ENCODE data around the gene SMG5. TPM values are rescaled to one million over a fixed set of nuclear protein-coding genes. Genes with fewer than 3 reads are reported as not detected.

Gene SMG5
- total RNA-seq, 1 experiment from 2014 or later, result 63.3 TPM

GRCh38 chr1:156204686-156205085 is 77.9 kb downstream of the SMG5 start:
- H3F3A ChIP-seq (ENCODE audit: insufficient read depth, low read depth), result no peaks in the 10 kb centered on the region
- TF ChIP-seq, protein P1, sequence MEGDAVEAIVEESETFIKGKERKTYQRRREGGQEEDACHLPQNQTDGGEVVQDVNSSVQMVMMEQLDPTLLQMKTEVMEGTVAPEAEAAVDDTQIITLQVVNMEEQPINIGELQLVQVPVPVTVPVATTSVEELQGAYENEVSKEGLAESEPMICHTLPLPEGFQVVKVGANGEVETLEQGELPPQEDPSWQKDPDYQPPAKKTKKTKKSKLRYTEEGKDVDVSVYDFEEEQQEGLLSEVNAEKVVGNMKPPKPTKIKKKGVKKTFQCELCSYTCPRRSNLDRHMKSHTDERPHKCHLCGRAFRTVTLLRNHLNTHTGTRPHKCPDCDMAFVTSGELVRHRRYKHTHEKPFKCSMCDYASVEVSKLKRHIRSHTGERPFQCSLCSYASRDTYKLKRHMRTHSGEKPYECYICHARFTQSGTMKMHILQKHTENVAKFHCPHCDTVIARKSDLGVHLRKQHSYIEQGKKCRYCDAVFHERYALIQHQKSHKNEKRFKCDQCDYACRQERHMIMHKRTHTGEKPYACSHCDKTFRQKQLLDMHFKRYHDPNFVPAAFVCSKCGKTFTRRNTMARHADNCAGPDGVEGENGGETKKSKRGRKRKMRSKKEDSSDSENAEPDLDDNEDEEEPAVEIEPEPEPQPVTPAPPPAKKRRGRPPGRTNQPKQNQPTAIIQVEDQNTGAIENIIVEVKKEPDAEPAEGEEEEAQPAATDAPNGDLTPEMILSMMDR (conservative IDR thresholded peaks at IDR 0.05), result no peak
- no peak for TF ChIP-seq EZH2 (IDR thresholded peaks at IDR 0.05; ENCODE audit: low read depth)
- H3K4me3 ChIP-seq, result no peak overlapping the region
- ChIA-PET POLR2A (ENCODE audit: unreplicated experiment) (no interaction called here), CTCF (no interaction called here)
- no TSS peak for BruUV-seq (replicated peaks)
- no peak overlapping the region for H3K27ac ChIP-seq
- H3K36me3 ChIP-seq (ENCODE audit: low read depth), result no peaks in the 10 kb centered on the region; the same call in 1 of the 2 replicates
- H3K9me2 ChIP-seq (ENCODE audit: insufficient read depth), result no peaks in the 10 kb centered on the region
- H3K4me1 ChIP-seq (replicated peaks; ENCODE audit: insufficient read depth), result no peaks in the 10 kb centered on the region
- DNase-seq, result no peak
- no peaks in the 10 kb centered on the region for H4K20me1 ChIP-seq (ENCODE audit: insufficient read depth)
- no peaks in the 10 kb centered on the region for H3K79me2 ChIP-seq (ENCODE audit: low read depth)
- no peaks in the 10 kb centered on the region for H3K9me3 ChIP-seq (ENCODE audit: insufficient read depth, low read depth)
- no peak overlapping the region for H2AFZ ChIP-seq
- intact Hi-C loops (cut with micrococcal nuclease; ENCODE audit: unreplicated experiment), result no loop called here
- no peaks in the 10 kb centered on the region for H3K27me3 ChIP-seq (ENCODE audit: insufficient read depth, low read depth)
- H3K4me2 ChIP-seq, result no peak overlapping the region

GRCh38 chr1:156203331-156203730 is 79.3 kb downstream of the SMG5 start:
- no peaks in the 10 kb centered on the region; the same call in 1 of the 2 replicates for H3K36me3 ChIP-seq (ENCODE audit: low read depth)
- H3F3A ChIP-seq (ENCODE audit: insufficient read depth, low read depth), result no peaks in the 10 kb centered on the region
- no peak for DNase-seq
- H3K79me2 ChIP-seq (ENCODE audit: low read depth), result no peaks in the 10 kb centered on the region
- no peak overlapping the region for H2AFZ ChIP-seq
- H3K27me3 ChIP-seq (ENCODE audit: insufficient read depth, low read depth), result no peaks in the 10 kb centered on the region
- ChIA-PET POLR2A (ENCODE audit: unreplicated experiment) (no interaction called here), CTCF (no interaction called here)
- H3K9me2 ChIP-seq (ENCODE audit: insufficient read depth), result no peaks in the 10 kb centered on the region
- intact Hi-C loops (cut with micrococcal nuclease; ENCODE audit: unreplicated experiment), result no loop called here
- no peaks in the 10 kb centered on the region for H3K9me3 ChIP-seq (ENCODE audit: insufficient read depth, low read depth)
- no peak overlapping the region for H3K4me2 ChIP-seq
- TF ChIP-seq EZH2 (IDR thresholded peaks at IDR 0.05; ENCODE audit: low read depth), result no peak
- TF ChIP-seq, protein P1 (conservative IDR thresholded peaks at IDR 0.05), result no peak
- no TSS peak for BruUV-seq (replicated peaks)
- H3K4me1 ChIP-seq (replicated peaks; ENCODE audit: insufficient read depth), result no peaks in the 10 kb centered on the region
- H4K20me1 ChIP-seq (ENCODE audit: insufficient read depth), result no peaks in the 10 kb centered on the region
- no peak overlapping the region for H3K27ac ChIP-seq
- no peak overlapping the region for H3K4me3 ChIP-seq

DNA sequence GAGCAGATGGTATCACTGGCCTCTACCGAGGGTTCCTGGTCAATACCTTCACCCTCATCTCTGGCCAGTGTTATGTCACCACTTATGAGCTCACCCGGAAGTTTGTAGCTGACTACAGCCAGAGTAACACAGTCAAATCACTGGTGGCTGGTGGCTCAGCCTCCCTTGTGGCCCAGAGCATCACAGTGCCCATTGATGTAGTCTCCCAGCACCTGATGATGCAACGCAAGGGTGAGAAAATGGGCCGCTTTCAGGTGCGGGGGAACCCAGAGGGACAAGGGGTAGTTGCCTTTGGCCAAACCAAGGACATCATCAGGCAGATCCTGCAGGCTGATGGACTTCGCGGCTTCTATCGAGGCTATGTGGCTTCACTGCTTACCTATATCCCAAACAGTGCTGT is 82.6 kb downstream of the SMG5 start:
- Histone ChIP-seq H3K4me2 (no peak overlapping the region), H3K27me3 (ENCODE audit: insufficient read depth, low read depth) (no peaks in the 10 kb centered on the region), H2AFZ (no peak overlapping the region), H3K4me3 (no peak overlapping the region), H3K9me2 (ENCODE audit: insufficient read depth) (no peaks in the 10 kb centered on the region), H3K4me1 (replicated peaks; ENCODE audit: insufficient read depth) (0 out of 2 replicates have a peak, but pooled peaks cover 3% of the 10 kb centered on the region), H3F3A (ENCODE audit: insufficient read depth, low read depth) (no peaks in the 10 kb centered on the region), H4K20me1 (ENCODE audit: insufficient read depth) (no peaks in the 10 kb centered on the region; the same call in 1 of the 2 replicates), H3K27ac (no peak overlapping the region), H3K79me2 (ENCODE audit: low read depth) (peaks cover 31% of the 10 kb centered on the region), H3K9me3 (ENCODE audit: insufficient read depth, low read depth) (no peaks in the 10 kb centered on the region), H3K36me3 (ENCODE audit: low read depth) (no peaks in the 10 kb centered on the region; the same call in 1 of the 2 replicates)
- no peak for TF ChIP-seq EZH2 (IDR thresholded peaks at IDR 0.05; ENCODE audit: low read depth)
- TF ChIP-seq, protein P1 (conservative IDR thresholded peaks at IDR 0.05), result no peak
- ChIA-PET POLR2A (ENCODE audit: unreplicated experiment) (no interaction called here), CTCF (no interaction called here)
- DNase-seq, result no peak
- BruUV-seq (replicated peaks), result no TSS peak
- intact Hi-C loops (cut with micrococcal nuclease; ENCODE audit: unreplicated experiment), result no loop called here

Other genes starting within 250 kb of the SMG5 start
- 47.4 and 58.4 TPM in 2 replicates for gene UBQLN4, start 229.0 kb downstream of the SMG5 start, total RNA-seq (2021)
- 76.8 and 117 TPM in 2 replicates for gene LAMTOR2, start 228.0 kb downstream of the SMG5 start, total RNA-seq (2021)
- gene RAB25, start 221.7 kb downstream of the SMG5 start, total RNA-seq (2021), result 129 and 194 TPM in 2 replicates
- 6.6 and 7.2 TPM in 2 replicates for gene MEX3A, start 200.4 kb downstream of the SMG5 start, total RNA-seq (2021)
- gene LMNA, start 168.1 kb downstream of the SMG5 start, total RNA-seq (2021), result 569 and 580 TPM in 2 replicates
- gene SEMA4A, start 129.2 kb downstream of the SMG5 start, total RNA-seq (2021), result 16.2 and 19.1 TPM in 2 replicates
- 12.7 and 20.2 TPM in 2 replicates for gene SLC25A44, start 88.7 kb downstream of the SMG5 start, total RNA-seq (2021)
- gene PMF1, start 69.8 kb downstream of the SMG5 start, total RNA-seq (2021), result 46.0 and 50.2 TPM in 2 replicates
- gene BGLAP, start 40.6 kb downstream of the SMG5 start, total RNA-seq (2021), result 2.0 and 2.6 TPM in 2 replicates
- 12.3 and 14.1 TPM in 2 replicates for gene PAQR6, start 34.8 kb downstream of the SMG5 start, total RNA-seq (2021)
- gene TMEM79, start 1.5 kb upstream of the SMG5 start, total RNA-seq (2021), result 10.4 and 12.8 TPM in 2 replicates
- gene GLMP, start 12.9 kb upstream of the SMG5 start, total RNA-seq (2021), result 27.8 and 29.2 TPM in 2 replicates
- not detected in 2 replicates for gene VHLL, start 16.5 kb upstream of the SMG5 start, total RNA-seq (2021)
- gene CCT3, start 55.5 kb upstream of the SMG5 start, total RNA-seq (2021), result 272 and 317 TPM in 2 replicates
- 0.75 and 1.3 TPM in 2 replicates for gene TSACC, start 55.7 kb upstream of the SMG5 start, total RNA-seq (2021)
- 1.8 and 4.0 TPM in 2 replicates for gene RHBG, start 86.4 kb upstream of the SMG5 start, total RNA-seq (2021)
- 25.5 and 33.5 TPM in 2 replicates for gene MEF2D, start 217.9 kb upstream of the SMG5 start, total RNA-seq (2021)